Upper lobe of left lung (tissue), 6 donors: ENCODE measurements around the gene PDE9A. TPM values are rescaled to one million over a fixed set of nuclear protein-coding genes. Genes with fewer than 3 reads are reported as not detected.

Experiments used
- ATAC-seq, 2 donors: fragments of 200-7000 bp; cut with Tn5 transposase; one replicate each; pipeline ENCODE4 v1.9.1; 2022; ENCODE audit warnings: mild to moderate bottlenecking in 2 of 2, moderate library complexity in 2 of 2; ENCODE audit not compliant: low FRiP score in 2 of 2
- DNase-seq, 2 donors: peaks; one replicate each; pipeline ENCODE4 v3.0.0-alpha.2; 2019 to 2020
- H3K27ac ChIP-seq, 4 donors: fragments of 200-600 bp; sonication (generic); one replicate each; pipeline ENCODE4 v1.5.1; 2016 to 2019
- H3K27me3 ChIP-seq, 4 donors: fragments of 200-600 bp; sonication (generic); one replicate each; pipeline ENCODE4 v1.5.1; 2017 to 2019
- H3K36me3 ChIP-seq, 4 donors: fragments of 200-600 bp; sonication (generic); one replicate each; pipeline ENCODE4 v1.5.1; 2016 to 2019
- H3K4me1 ChIP-seq, 4 donors: fragments of 200-600 bp; sonication (generic); one replicate each; pipeline ENCODE4 v1.5.1; 2018 to 2019
- H3K4me3 ChIP-seq, 4 donors: fragments of 200-600 bp; sonication (generic); one replicate each; pipeline ENCODE4 v1.5.1; 2017 to 2019; ENCODE audit warnings: mild to moderate bottlenecking in 2 of 4, moderate library complexity in 1 of 4
- H3K9me3 ChIP-seq, 4 donors: fragments of 200-600 bp; sonication (generic); one replicate each; pipeline ENCODE4 v1.5.1; 2018 to 2019
- CTCF ChIP-seq, 6 experiments: fragments of 450-650 bp in 4 of 6; fragments of 200-600 bp in 2 of 6; sonication (generic) in 2 of 6; IDR thresholded peaks; one replicate each; pipeline ENCODE4 v1.5.1; 2016 to 2019; ENCODE audit warnings: antibody characterized with exemption in 6 of 6
- EP300 ChIP-seq, 4 donors: sonication (generic); formaldehyde crosslinking; IDR thresholded peaks; one replicate each; pipeline ENCODE4 v1.5.1; 2017; ENCODE audit warnings: antibody characterized with exemption in 4 of 4, control low read depth in 2 of 4
- POLR2A ChIP-seq, 4 donors: fragments of 450-650 bp; IDR thresholded peaks; one replicate each; pipeline ENCODE4 v1.5.1; 2016 to 2017; ENCODE audit warnings: antibody characterized with exemption in 4 of 4, mild to moderate bottlenecking in 2 of 4
- POLR2AphosphoS5 ChIP-seq, 2 donors: sonication (generic); formaldehyde crosslinking; IDR thresholded peaks; one replicate each; pipeline ENCODE4 v1.5.1; 2017; ENCODE audit warnings: antibody characterized with exemption in 2 of 2
- WGBS, 2 donors: methylation state at CpG; one replicate each; pipeline ENCODE4 v1.1.5; 2017 to 2018; 5-methylcytosine and 5-hydroxymethylcytosine counted together
- total RNA-seq, 6 donors: library from RNA; depleted of rRNA in 4 of 6; stranded (reverse); fragments of >200 nt in 4 of 6; gene quantifications; one replicate each; pipeline versions ENCODE4 v1.1.0 to v1.2.1, GENCODE V29; 2016 to 2021
- donor health status: DM: no; HTN: no; CAD: no; lungs with moderate emphysema.
- donor health status: DM: no; HTN: yes; CAD: no; lungs with severe emphysema.

Gene PDE9A
- total RNA-seq, 6 donors from 2014 or later = 4.0 to 12.4 (median 6.6) TPM

DNA sequence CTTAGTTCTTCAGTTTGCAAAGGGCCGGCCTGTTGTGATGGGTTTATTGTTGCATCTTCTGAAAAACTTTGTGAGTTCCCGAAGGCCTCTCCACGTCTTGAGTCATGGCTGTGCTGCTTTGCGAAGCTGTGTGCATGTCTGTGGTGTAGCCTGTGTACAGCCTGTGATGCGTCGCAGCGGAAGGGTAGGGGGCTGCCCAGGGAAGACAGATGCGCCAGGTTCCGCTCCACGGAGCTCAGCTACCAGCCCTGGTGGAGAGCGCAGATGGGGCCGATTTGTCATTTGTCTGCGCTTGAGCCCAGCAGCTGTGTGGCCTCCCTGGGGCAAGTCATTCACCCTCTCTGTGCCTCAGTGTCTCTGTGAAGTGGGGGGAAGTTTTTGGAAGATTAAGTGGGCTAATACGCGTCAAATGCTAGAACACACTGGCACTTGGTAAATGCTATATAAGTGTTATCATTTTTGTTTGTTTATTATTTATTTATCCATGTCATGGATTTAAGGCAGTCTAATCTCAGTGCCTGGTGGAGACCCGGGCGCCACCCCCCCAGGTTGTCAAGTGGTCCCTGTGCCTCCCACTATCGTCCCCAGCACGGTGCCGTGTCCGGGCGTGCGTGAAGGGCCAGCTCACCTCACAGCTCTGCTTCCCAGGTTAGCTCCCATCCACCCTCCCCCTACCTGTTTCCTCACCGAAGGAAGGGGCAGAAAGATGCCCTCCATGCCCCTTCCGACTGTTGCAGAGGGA is 8.4 kb downstream of the PDE9A start:
- ATAC-seq = no peak
- Histone ChIP-seq H3K9me3 (no peaks in the 10 kb centered on the region), H3K36me3 (no peaks in the 10 kb centered on the region), H3K4me1 (peaks cover 0 to 5% (median 0%) of the 10 kb centered on the region in 4 donors), H3K4me3 (no peak overlapping the region), H3K27me3 (no peaks in the 10 kb centered on the region), H3K27ac (no peak overlapping the region)
- DNase-seq = peak in 1 of 2 donors; percentile 62
- TF ChIP-seq POLR2AphosphoS5 (IDR thresholded peaks at IDR 0.05) (no peak), EP300 (IDR thresholded peaks at IDR 0.05) (no peak), CTCF (IDR thresholded peaks at IDR 0.05) (no peak), POLR2A (IDR thresholded peaks at IDR 0.05) (no peak)
- WGBS, 2 donors = 90 to 94% methylated on average over 25 of the region's 25 CpGs

DNA sequence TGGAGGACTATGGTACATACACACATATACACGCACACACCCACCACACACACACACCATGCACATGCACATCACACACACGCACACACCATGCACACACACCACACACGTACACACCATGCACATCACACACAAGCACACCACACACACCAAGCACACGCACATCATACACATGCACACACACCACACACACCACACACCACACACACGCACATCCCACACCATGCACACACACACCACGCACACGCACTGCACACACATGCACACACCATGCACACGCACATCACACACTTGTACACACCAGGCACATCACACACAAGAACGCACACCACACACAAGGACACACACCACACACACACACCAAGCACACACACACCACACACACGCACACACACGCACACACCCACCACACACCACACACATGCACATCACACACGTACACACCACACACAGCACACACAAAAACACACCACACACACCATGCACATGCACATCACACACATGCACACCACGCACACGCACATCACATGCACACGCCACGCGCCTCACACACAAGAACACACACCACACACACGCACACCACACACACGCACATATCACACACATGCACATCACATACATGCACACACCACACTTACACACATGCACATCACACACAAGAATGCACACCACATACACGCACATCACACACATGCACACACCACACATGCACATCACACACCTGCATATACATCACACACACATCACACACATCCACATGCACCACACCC is 9.2 kb downstream of the PDE9A start:
- TF ChIP-seq POLR2AphosphoS5 (IDR thresholded peaks at IDR 0.05) (no peak), CTCF (IDR thresholded peaks at IDR 0.05) (no peak), EP300 (IDR thresholded peaks at IDR 0.05) (no peak), POLR2A (IDR thresholded peaks at IDR 0.05) (no peak)
- Histone ChIP-seq H3K27me3 (no peaks in the 10 kb centered on the region), H3K36me3 (no peaks in the 10 kb centered on the region), H3K4me1 (peaks cover 0 to 11% (median 0%) of the 10 kb centered on the region in 4 donors), H3K9me3 (no peaks in the 10 kb centered on the region), H3K4me3 (no peak overlapping the region), H3K27ac (no peak overlapping the region)
- ATAC-seq (no peak), DNase-seq (no peak)
- 90 to 92% methylated on average over 20 of the region's 20 CpGs for WGBS, 2 donors

- Histone ChIP-seq H3K27ac (no peak overlapping the region), H3K27me3 (no peaks in the 10 kb centered on the region), H3K4me3 (no peak overlapping the region), H3K4me1 (peaks cover 0 to 11% (median 0%) of the 10 kb centered on the region in 4 donors), H3K36me3 (no peaks in the 10 kb centered on the region), H3K9me3 (no peaks in the 10 kb centered on the region)
- TF ChIP-seq CTCF (IDR thresholded peaks at IDR 0.05) (no peak), POLR2A (IDR thresholded peaks at IDR 0.05) (no peak), EP300 (IDR thresholded peaks at IDR 0.05) (no peak), POLR2AphosphoS5 (IDR thresholded peaks at IDR 0.05) (no peak)
- no peak for ATAC-seq
- 88 to 90% methylated on average over 11 to 17 of the region's 18 CpGs for WGBS, 2 donors
- DNase-seq = peak in 1 of 2 donors; percentile 66
Observed at GRCh38 chr21:42663200-42663750, 9.9 kb downstream of the PDE9A start.

DNA sequence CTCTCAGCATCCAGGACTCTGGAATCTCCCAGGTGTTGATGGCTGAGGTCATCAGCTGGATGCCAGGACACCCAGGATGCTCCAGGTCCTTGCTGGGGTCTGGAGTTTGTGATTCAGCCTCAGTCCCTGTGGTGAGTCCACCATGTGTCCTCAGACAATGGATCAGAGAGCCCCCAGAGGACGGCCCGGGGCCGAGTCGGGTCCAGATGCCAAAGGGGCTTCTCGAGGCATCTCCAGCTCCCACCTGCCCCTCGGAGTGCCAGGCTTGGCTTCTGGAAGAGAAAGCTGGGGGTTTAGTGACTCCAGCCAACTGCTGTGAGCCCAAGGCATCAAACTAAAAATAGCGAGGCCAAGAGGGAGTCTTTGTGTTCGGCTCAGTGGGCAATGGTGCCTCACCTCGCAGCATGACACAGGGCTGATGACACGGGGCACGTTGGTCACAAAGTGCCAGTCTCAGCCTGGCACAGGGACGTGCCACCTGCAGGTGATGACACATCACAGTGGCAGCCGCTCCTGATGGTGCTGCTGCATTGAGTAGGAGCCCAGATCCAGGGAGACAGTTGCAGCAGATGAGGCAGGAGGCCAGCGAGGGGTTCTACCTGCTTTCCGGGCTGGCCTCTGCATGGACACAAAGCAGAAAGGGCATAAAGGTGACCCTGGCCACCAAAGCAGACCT is 10.6 kb downstream of the PDE9A start:
- Histone ChIP-seq H3K4me3 (no peak overlapping the region), H3K27me3 (no peaks in the 10 kb centered on the region), H3K27ac (no peak overlapping the region), H3K9me3 (no peaks in the 10 kb centered on the region), H3K36me3 (no peaks in the 10 kb centered on the region), H3K4me1 (peaks cover 0 to 11% (median 0%) of the 10 kb centered on the region in 4 donors)
- ATAC-seq = no peak
- no peak for TF ChIP-seq CTCF (IDR thresholded peaks at IDR 0.05)
- no peak for TF ChIP-seq EP300 (IDR thresholded peaks at IDR 0.05)
- no peak for TF ChIP-seq POLR2AphosphoS5 (IDR thresholded peaks at IDR 0.05)
- no peak for TF ChIP-seq POLR2A (IDR thresholded peaks at IDR 0.05)
- DNase-seq = peak in 1 of 2 donors; percentile 61
- WGBS, 2 donors = 88 to 90% methylated on average over 7 to 15 of the region's 15 CpGs
